ENCODE results near the gene PXDC1. TPM values are rescaled to one million over a fixed set of nuclear protein-coding genes. Genes with fewer than 3 reads are reported as not detected.

PXDC1 gene
- total and polyA plus RNA-seq, 4 donors = 24.1 to 106 (median 77.6) TPM

GRCh38 chr6:3748208-3749066 is 3.1 kb downstream of the PXDC1 start (continued):
- TF ChIP-seq, protein P1, sequence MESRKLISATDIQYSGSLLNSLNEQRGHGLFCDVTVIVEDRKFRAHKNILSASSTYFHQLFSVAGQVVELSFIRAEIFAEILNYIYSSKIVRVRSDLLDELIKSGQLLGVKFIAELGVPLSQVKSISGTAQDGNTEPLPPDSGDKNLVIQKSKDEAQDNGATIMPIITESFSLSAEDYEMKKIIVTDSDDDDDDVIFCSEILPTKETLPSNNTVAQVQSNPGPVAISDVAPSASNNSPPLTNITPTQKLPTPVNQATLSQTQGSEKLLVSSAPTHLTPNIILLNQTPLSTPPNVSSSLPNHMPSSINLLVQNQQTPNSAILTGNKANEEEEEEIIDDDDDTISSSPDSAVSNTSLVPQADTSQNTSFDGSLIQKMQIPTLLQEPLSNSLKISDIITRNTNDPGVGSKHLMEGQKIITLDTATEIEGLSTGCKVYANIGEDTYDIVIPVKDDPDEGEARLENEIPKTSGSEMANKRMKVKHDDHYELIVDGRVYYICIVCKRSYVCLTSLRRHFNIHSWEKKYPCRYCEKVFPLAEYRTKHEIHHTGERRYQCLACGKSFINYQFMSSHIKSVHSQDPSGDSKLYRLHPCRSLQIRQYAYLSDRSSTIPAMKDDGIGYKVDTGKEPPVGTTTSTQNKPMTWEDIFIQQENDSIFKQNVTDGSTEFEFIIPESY (IDR thresholded peaks at IDR 0.05) = no peak
- no peak for TF ChIP-seq HNF4G (IDR thresholded peaks at IDR 0.05)

GRCh38 chr6:3747100-3747737 is 4.3 kb downstream of the PXDC1 start:
- Histone ChIP-seq H3K9ac (ENCODE audit: low read depth in 1 of 2, low read length in 2 of 2) (no peak overlapping the region), H3K9me3 (ENCODE audit: control insufficient read depth in 4 of 4, low read length in 3 of 4) (no peaks in the 10 kb centered on the region), H3K4me1 (ENCODE audit: control insufficient read depth in 4 of 4, insufficient read depth in 4 of 4, low read length in 3 of 4) (peaks cover 23 to 76% (median 60%) of the 10 kb centered on the region in 4 donors), H3K27ac (ENCODE audit: low read depth in 1 of 2, low read length in 2 of 2) (peak overlapping the region; percentile 81 to 96), H3K36me3 (ENCODE audit: control insufficient read depth in 4 of 4, insufficient read depth in 3 of 4, low read depth in 1 of 4, low read length in 3 of 4) (peaks cover 0 to 5% (median 0%) of the 10 kb centered on the region in 4 donors), H3K4me3 (ENCODE audit: low read depth in 1 of 3, low read length in 3 of 3) (no peak overlapping the region), H3K27me3 (ENCODE audit: control insufficient read depth in 4 of 4, insufficient read depth in 4 of 4, low read length in 3 of 4) (no peaks in the 10 kb centered on the region)
- 92% methylated on average over 12 of the region's 12 CpGs for WGBS
- TF ChIP-seq FOXA2 (IDR thresholded peaks at IDR 0.05) (no peak), HNF4A (conservative IDR thresholded peaks at IDR 0.05) (no peak), SP1 (IDR thresholded peaks at IDR 0.05) (no peak), NR2F2 (IDR thresholded peaks at IDR 0.05) (no peak), TAF1 (conservative IDR thresholded peaks at IDR 0.05) (no peak), JUND (IDR thresholded peaks at IDR 0.05) (no peak), RAD21 (IDR thresholded peaks at IDR 0.05) (no peak), YY1 (IDR thresholded peaks at IDR 0.05) (no peak), HNF4G (IDR thresholded peaks at IDR 0.05) (no peak), FOXA1 (IDR thresholded peaks at IDR 0.05) (no peak), GABPA (IDR thresholded peaks at IDR 0.05 in 1 of 2, conservative IDR thresholded peaks at IDR 0.05 in 1 of 2) (no peak), EGR1 (IDR thresholded peaks at IDR 0.05; ENCODE audit: low read depth in 2 of 2) (no peak), RXRA (IDR thresholded peaks at IDR 0.05) (no peak), ATF3 (IDR thresholded peaks at IDR 0.05) (no peak)
- TF ChIP-seq, protein P2, sequence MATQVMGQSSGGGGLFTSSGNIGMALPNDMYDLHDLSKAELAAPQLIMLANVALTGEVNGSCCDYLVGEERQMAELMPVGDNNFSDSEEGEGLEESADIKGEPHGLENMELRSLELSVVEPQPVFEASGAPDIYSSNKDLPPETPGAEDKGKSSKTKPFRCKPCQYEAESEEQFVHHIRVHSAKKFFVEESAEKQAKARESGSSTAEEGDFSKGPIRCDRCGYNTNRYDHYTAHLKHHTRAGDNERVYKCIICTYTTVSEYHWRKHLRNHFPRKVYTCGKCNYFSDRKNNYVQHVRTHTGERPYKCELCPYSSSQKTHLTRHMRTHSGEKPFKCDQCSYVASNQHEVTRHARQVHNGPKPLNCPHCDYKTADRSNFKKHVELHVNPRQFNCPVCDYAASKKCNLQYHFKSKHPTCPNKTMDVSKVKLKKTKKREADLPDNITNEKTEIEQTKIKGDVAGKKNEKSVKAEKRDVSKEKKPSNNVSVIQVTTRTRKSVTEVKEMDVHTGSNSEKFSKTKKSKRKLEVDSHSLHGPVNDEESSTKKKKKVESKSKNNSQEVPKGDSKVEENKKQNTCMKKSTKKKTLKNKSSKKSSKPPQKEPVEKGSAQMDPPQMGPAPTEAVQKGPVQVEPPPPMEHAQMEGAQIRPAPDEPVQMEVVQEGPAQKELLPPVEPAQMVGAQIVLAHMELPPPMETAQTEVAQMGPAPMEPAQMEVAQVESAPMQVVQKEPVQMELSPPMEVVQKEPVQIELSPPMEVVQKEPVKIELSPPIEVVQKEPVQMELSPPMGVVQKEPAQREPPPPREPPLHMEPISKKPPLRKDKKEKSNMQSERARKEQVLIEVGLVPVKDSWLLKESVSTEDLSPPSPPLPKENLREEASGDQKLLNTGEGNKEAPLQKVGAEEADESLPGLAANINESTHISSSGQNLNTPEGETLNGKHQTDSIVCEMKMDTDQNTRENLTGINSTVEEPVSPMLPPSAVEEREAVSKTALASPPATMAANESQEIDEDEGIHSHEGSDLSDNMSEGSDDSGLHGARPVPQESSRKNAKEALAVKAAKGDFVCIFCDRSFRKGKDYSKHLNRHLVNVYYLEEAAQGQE (IDR thresholded peaks at IDR 0.05) = no peak
- TF ChIP-seq, protein P3, sequence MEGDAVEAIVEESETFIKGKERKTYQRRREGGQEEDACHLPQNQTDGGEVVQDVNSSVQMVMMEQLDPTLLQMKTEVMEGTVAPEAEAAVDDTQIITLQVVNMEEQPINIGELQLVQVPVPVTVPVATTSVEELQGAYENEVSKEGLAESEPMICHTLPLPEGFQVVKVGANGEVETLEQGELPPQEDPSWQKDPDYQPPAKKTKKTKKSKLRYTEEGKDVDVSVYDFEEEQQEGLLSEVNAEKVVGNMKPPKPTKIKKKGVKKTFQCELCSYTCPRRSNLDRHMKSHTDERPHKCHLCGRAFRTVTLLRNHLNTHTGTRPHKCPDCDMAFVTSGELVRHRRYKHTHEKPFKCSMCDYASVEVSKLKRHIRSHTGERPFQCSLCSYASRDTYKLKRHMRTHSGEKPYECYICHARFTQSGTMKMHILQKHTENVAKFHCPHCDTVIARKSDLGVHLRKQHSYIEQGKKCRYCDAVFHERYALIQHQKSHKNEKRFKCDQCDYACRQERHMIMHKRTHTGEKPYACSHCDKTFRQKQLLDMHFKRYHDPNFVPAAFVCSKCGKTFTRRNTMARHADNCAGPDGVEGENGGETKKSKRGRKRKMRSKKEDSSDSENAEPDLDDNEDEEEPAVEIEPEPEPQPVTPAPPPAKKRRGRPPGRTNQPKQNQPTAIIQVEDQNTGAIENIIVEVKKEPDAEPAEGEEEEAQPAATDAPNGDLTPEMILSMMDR (IDR thresholded peaks at IDR 0.05; ENCODE audit: low read depth, low read length, missing input control) = no peak
- TF ChIP-seq, protein P4, sequence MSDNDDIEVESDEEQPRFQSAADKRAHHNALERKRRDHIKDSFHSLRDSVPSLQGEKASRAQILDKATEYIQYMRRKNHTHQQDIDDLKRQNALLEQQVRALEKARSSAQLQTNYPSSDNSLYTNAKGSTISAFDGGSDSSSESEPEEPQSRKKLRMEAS (IDR thresholded peaks at IDR 0.05) = no peak
- TF ChIP-seq, protein P1 (IDR thresholded peaks at IDR 0.05) = no peak
- DNase-seq (ENCODE audit: low spot score) = no peak

All from liver (tissue), 9 donors.